ENCODE data around the gene ZNF32. TPM values are rescaled to one million over a fixed set of nuclear protein-coding genes. Genes with fewer than 3 reads are reported as not detected.

Gene ZNF32
- total and polyA plus RNA-seq, 2 donors (not counting 3 experiments of a cell fraction or from before 2014, with no cell fraction given): 12.5 to 14.4 TPM

- intact Hi-C loops (cut with micrococcal nuclease): no loop called here
Measured at GRCh38 chr10:43687373-43687772, 38.7 kb upstream of the ZNF32 start.

More at GRCh38 chr10:43687373-43687772, 38.7 kb upstream of the ZNF32 start:
- dilution Hi-C loops (cut with MboI; ENCODE audit: extremely low pct_ligation_motif_present, low sequenced_read_pairs): no loop called here
- no peaks in the 10 kb centered on the region for H3K9me1 ChIP-seq (replicated peaks; ENCODE audit: control insufficient read depth, extremely low read depth, insufficient read depth, low read length)
- no peaks in the 10 kb centered on the region for H4K20me1 ChIP-seq (replicated peaks; ENCODE audit: control insufficient read depth, extremely low read depth, insufficient read depth, low read length)
- FAIRE-seq (no peak), DNase-seq (ENCODE audit: low read depth, low spot score) (no peak)
- H3K9me3 ChIP-seq (replicated peaks; ENCODE audit: control insufficient read depth, insufficient read depth, low read length): no peaks in the 10 kb centered on the region
- TF ChIP-seq FOS (IDR thresholded peaks at IDR 0.05; ENCODE audit: borderline replicate concordance, insufficient read depth, low read length) (no peak), MYC (IDR thresholded peaks at IDR 0.05; ENCODE audit: low read depth, low read length) (no peak), CTCF (IDR thresholded peaks at IDR 0.05; ENCODE audit: extremely low read depth in 1 of 2, insufficient read depth in 1 of 2, low read depth in 1 of 2, low read length in 2 of 2) (no peak), EZH2 (IDR thresholded peaks at IDR 0.05; ENCODE audit: borderline replicate concordance, low read depth, low read length, severe bottlenecking) (no peak), POLR2AphosphoS5 (IDR thresholded peaks at IDR 0.05; ENCODE audit: insufficient read depth, low read depth, low read length) (no peak), JUN (IDR thresholded peaks at IDR 0.05; ENCODE audit: borderline replicate concordance, insufficient read depth, insufficient read length, low read depth) (no peak)
- no peak overlapping the region for H3K4me3 ChIP-seq (replicated peaks in 1 of 3; ENCODE audit: insufficient read depth in 1 of 3, low read depth in 1 of 3, low read length in 3 of 3)
- H3K4me2 ChIP-seq (ENCODE audit: insufficient read depth, low read length): no peak overlapping the region
- H2AFZ ChIP-seq (ENCODE audit: low read depth, low read length): no peak overlapping the region
- POLR2A ChIA-PET: no interaction called here
- H3K4me1 ChIP-seq (ENCODE audit: control insufficient read depth, extremely low read depth, insufficient read depth, low read length): peaks cover 13% of the 10 kb centered on the region
- CTCF ChIA-PET: interaction anchor here (7.4 kb wide), 1 partner anchor 699 kb away, joined by 90 read pairs; no protein-coding TSS in a partner anchor
- no peaks in the 10 kb centered on the region for H3K36me3 ChIP-seq (ENCODE audit: control insufficient read depth in 2 of 2, extremely low read depth in 1 of 2, insufficient read depth in 2 of 2, low read length in 2 of 2)
- no peak overlapping the region for H3K9ac ChIP-seq (replicated peaks; ENCODE audit: extremely low read depth, insufficient read depth, low read length)
- no peak overlapping the region for H3K27ac ChIP-seq (ENCODE audit: insufficient read depth, low read depth, low read length)
- BruUV-seq (replicated peaks): no TSS peak
- no peaks in the 10 kb centered on the region for H3K79me2 ChIP-seq (ENCODE audit: control insufficient read depth, insufficient read depth, low read length)
- H3K27me3 ChIP-seq (ENCODE audit: control insufficient read depth in 2 of 2, insufficient read depth in 2 of 2, low read length in 2 of 2): peaks cover 0 to 6% of the 10 kb centered on the region in 2 experiments
